ENCODE measurements around the gene MAEA.
A peak's percentile ranks its signal among the peaks of the same experiment; 100 is the strongest.

MAEA gene

DNA sequence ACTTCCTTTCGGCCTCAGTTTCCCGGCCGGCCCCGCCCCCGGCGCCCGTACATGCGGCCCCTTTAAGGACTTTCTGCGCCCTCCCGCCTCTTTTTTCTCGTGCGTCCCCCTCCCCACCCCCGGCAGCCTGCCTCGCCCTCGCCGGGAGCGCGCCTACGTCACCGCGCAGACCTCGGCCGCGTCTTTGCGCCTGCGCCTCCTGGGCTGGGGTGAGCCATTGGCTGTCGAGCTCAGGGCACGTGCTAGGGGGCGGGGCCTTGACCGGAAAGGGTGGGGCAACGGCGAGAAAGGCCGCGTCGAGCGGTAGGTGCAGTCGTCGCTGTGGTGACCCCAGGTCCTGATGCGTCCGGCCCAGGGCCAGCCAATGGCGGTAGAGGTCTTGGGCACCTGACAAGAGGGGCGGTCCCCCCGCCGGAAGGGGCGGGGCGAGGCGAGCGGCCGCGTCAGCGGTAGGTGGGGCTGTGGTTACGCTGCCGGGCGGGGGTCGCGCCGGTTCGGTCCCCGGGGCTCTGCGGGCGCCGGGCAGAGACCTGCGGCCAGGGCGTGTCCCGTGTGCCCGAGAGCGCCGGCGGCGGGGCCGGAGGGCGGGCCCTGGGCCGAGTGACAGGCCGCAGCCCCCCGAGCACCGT, 57.2 kb downstream of the MAEA start, which contains the start of gene UVSSA:
TSS of gene UVSSA (plus strand) at position 428 of the 629 bp plus-strand sequence. CDS start 884 bp downstream, outside the sequence.
- peaks cover 32% of the 10 kb centered on the region for H3K4me1 Mint-ChIP-seq
- no peaks in the 10 kb centered on the region for H3K27me3 Mint-ChIP-seq (ENCODE audit: low read depth)
- peak within 1 kb of the TSS; percentile 93 to 96 (median 95) for H3K4me3 Mint-ChIP-seq
- TF ChIP-seq, protein P1, sequence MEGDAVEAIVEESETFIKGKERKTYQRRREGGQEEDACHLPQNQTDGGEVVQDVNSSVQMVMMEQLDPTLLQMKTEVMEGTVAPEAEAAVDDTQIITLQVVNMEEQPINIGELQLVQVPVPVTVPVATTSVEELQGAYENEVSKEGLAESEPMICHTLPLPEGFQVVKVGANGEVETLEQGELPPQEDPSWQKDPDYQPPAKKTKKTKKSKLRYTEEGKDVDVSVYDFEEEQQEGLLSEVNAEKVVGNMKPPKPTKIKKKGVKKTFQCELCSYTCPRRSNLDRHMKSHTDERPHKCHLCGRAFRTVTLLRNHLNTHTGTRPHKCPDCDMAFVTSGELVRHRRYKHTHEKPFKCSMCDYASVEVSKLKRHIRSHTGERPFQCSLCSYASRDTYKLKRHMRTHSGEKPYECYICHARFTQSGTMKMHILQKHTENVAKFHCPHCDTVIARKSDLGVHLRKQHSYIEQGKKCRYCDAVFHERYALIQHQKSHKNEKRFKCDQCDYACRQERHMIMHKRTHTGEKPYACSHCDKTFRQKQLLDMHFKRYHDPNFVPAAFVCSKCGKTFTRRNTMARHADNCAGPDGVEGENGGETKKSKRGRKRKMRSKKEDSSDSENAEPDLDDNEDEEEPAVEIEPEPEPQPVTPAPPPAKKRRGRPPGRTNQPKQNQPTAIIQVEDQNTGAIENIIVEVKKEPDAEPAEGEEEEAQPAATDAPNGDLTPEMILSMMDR (IDR thresholded peaks at IDR 0.05; ENCODE audit: unreplicated experiment in 3 of 3): no peak
- peak within 1 kb of the TSS; percentile 96 to 99 (median 97) for H3K27ac Mint-ChIP-seq
- no peaks in the 10 kb centered on the region for H3K9me3 Mint-ChIP-seq
- peaks cover 25% of the 10 kb centered on the region for H3K36me3 Mint-ChIP-seq (ENCODE audit: low read depth)

DNA sequence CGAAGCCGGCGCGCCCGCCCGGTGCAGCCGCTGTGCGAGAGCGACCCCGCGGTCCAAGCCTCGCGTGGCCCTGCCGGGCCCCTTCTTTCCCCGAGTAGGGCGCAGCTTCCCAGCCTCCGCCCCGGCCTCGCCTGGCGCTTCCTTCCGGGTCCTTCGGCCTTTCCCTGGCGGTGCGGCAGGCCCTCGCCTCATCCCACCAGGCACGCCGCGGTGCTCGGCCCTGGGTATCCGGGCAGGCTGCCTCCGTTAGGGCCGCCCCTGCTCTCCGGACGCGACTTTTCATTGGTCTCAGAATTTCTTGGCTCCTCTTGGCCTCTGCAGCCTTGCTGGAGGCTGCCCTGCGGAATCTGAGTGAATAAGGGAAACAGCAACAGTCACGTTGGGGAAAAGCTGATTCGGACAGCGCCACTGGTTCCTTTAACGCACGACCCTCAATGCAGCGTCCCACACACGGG, 57.7 kb downstream of the MAEA start:
- TF ChIP-seq, protein P1 (IDR thresholded peaks at IDR 0.05; ENCODE audit: unreplicated experiment in 3 of 3): no peak
- Mint-ChIP-seq H3K27ac (peak overlapping the region; percentile 95 to 98 (median 97)), H3K4me1 (peaks cover 32% of the 10 kb centered on the region), H3K9me3 (no peaks in the 10 kb centered on the region), H3K4me3 (peak overlapping the region; percentile 90 to 96 (median 95)), H3K36me3 (ENCODE audit: low read depth) (peaks cover 19% of the 10 kb centered on the region), H3K27me3 (ENCODE audit: low read depth) (no peaks in the 10 kb centered on the region)

- peak overlapping the region; percentile 90 to 96 (median 95) for H3K4me3 Mint-ChIP-seq
Measured at GRCh38 chr4:1348014-1348513, 58.4 kb downstream of the MAEA start.

DNA sequence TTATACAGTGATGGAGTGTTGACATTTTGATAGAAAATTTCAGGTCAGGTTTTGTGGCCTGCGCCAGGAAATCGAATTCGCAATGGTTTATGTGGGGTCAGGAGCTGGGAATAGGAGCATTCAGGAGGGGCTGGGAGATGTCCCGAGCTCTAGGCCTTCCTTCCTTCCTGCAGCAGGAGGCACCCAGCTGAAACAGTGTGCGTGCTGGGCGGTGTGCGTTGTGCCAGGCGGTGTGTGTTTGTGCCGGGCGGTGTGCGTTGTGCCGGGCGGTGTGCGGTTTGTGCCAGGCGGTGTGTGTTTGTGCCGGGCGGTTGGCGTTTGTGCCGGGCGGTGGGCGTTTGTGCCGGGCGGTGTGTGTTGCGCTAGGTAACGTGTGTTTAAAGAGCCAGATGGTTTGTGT, 59.1 kb downstream of the MAEA start:
- peak overlapping the region; percentile 70 to 96 (median 90) for H3K4me3 Mint-ChIP-seq
- peaks cover 8% of the 10 kb centered on the region for H3K36me3 Mint-ChIP-seq (ENCODE audit: low read depth)
- peak overlapping the region; percentile 74 to 98 (median 97) for H3K27ac Mint-ChIP-seq
- no peaks in the 10 kb centered on the region for H3K27me3 Mint-ChIP-seq (ENCODE audit: low read depth)
- TF ChIP-seq, protein P1 (IDR thresholded peaks at IDR 0.05; ENCODE audit: unreplicated experiment in 3 of 3): no peak
- H3K9me3 Mint-ChIP-seq: no peaks in the 10 kb centered on the region
- peaks cover 32% of the 10 kb centered on the region for H3K4me1 Mint-ChIP-seq

More at GRCh38 chr4:1348014-1348513, 58.4 kb downstream of the MAEA start:
- no peaks in the 10 kb centered on the region for H3K9me3 Mint-ChIP-seq
- H3K4me1 Mint-ChIP-seq: peaks cover 32% of the 10 kb centered on the region
- peaks cover 13% of the 10 kb centered on the region for H3K36me3 Mint-ChIP-seq (ENCODE audit: low read depth)
- TF ChIP-seq, protein P1 (IDR thresholded peaks at IDR 0.05; ENCODE audit: unreplicated experiment in 3 of 3): no peak
- H3K27ac Mint-ChIP-seq: peak overlapping the region; percentile 95 to 98 (median 97)
- no peaks in the 10 kb centered on the region for H3K27me3 Mint-ChIP-seq (ENCODE audit: low read depth)

DNA sequence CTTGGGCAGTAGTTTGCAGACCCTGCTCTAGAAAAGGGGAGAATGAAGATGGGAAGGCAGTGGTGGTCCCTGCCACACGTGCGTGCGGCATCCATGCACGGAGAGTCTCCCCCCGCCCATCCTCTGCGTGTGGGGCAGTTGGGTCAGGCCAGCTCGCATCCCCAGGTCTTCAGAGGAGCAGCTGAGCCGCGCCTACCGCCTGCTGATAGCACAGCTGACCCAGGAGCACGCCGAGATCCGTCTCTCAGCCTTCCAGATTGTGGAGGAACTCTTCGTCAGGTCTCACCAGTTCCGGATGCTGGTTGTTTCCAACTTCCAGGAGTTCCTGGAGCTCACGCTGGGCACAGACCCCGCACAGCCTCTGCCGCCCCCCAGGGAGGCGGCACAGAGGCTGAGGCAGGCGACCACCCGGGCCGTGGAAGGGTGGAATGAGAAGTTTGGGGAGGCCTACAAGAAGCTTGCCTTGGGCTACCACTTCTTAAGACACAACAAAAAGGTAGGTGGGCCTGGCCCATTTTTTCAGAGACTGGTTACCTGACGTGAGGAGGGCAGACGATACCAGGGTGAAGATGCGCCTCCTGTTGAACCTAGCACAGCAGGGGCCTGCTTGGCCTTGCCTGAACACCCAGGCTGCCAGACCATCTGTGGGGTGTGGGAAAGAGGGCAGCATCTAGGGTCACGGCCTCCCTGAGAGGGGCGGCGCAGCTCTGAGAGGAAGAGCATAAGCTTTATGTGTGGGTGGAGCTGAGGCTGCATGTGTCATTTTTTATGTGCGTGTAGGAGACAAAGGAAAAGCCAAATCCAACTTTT, 59.9 kb downstream of the MAEA start:
- peaks cover under 1% of the 10 kb centered on the region for H3K36me3 Mint-ChIP-seq (ENCODE audit: low read depth)
- no peaks in the 10 kb centered on the region for H3K9me3 Mint-ChIP-seq
- TF ChIP-seq, protein P1 (IDR thresholded peaks at IDR 0.05; ENCODE audit: unreplicated experiment in 3 of 3): no peak
- H3K27me3 Mint-ChIP-seq (ENCODE audit: low read depth): no peaks in the 10 kb centered on the region
- H3K27ac Mint-ChIP-seq: peak overlapping the region; percentile 74 to 98 (median 97)
- H3K4me1 Mint-ChIP-seq: peaks cover 30% of the 10 kb centered on the region
- H3K4me3 Mint-ChIP-seq: peak overlapping the region; percentile 70 to 96 (median 90)
